IgD-negative memory B cell (primary cell): ENCODE measurements around the gene L2HGDH. TPM values are rescaled to one million over a fixed set of nuclear protein-coding genes. Genes with fewer than 3 reads are reported as not detected.
A peak's percentile ranks its signal among the peaks of the same experiment; 100 is the strongest.

Source experiments
- H3K27ac Mint-ChIP-seq, 3 donors: one replicate each; pipeline ENCODE4 v1.8.0; 2020 to 2022; ENCODE audit warnings: mild to moderate bottlenecking in 3 of 3, mixed read lengths in 3 of 3, moderate library complexity in 1 of 3
- H3K27me3 Mint-ChIP-seq: one replicate; pipeline ENCODE4 v1.8.0; 2021; ENCODE audit warnings: mixed read lengths
- H3K36me3 Mint-ChIP-seq: one replicate; pipeline ENCODE4 v1.8.0; 2020; ENCODE audit warnings: mild to moderate bottlenecking, mixed read lengths
- H3K4me1 Mint-ChIP-seq, 3 donors: one replicate each; pipeline ENCODE4 v1.8.0; 2020 to 2022; ENCODE audit warnings: mixed read lengths in 3 of 3, mild to moderate bottlenecking in 1 of 3
- H3K4me3 Mint-ChIP-seq, 4 donors: one replicate each; pipeline ENCODE4 v1.8.0; 2020 to 2022; ENCODE audit warnings: mild to moderate bottlenecking in 4 of 4, mixed read lengths in 4 of 4, moderate library complexity in 3 of 4
- H3K9me3 Mint-ChIP-seq, 3 donors: one replicate each; pipeline ENCODE4 v1.8.0; 2020 to 2021; ENCODE audit warnings: mixed read lengths in 3 of 3, mild to moderate bottlenecking in 1 of 3
- polyA plus RNA-seq: library from polyadenylated mRNA; unstranded; fragments of 300-500 nt; fragmentation: Illumina TruSeq; gene quantifications from one replicate; pipeline ENCODE4 v1.2.3, GENCODE V29; 2021

Gene L2HGDH
- polyA plus RNA-seq, 1 donor from 2014 or later: 2.0 TPM

GRCh38 chr14:50233166-50233950 is 78.7 kb downstream of the L2HGDH start:
- Mint-ChIP-seq H3K36me3 (peaks cover 3% of the 10 kb centered on the region), H3K27ac (peak overlapping the region in 1 of 3 donors; percentile 72), H3K27me3 (no peaks in the 10 kb centered on the region), H3K4me3 (peak overlapping the region in 3 of 4 donors; percentile 18 to 92 (median 54)), H3K9me3 (peaks cover 0 to 2% (median 0%) of the 10 kb centered on the region in 3 donors), H3K4me1 (peaks cover 14 to 35% (median 26%) of the 10 kb centered on the region in 3 donors)

- no peaks in the 10 kb centered on the region for H3K27me3 Mint-ChIP-seq
These were observed 79.8 kb downstream of the L2HGDH start for GRCh38 chr14:50232276-50232642.

GRCh38 chr14:50231475-50232275 is 80.4 kb downstream of the L2HGDH start, which contains the start of gene SOS2:
SOS2 (minus strand) TSS chr14:50231578; CDS start chr14:50231283, 295 bp downstream.
- Mint-ChIP-seq H3K36me3 (no peaks in the 10 kb centered on the region), H3K27ac (peak within 1 kb of the TSS; percentile 92 to 97 (median 96)), H3K27me3 (no peaks in the 10 kb centered on the region), H3K4me3 (peak within 1 kb of the TSS; percentile 93 to 96 (median 95)), H3K9me3 (peaks cover 0 to 2% (median 0%) of the 10 kb centered on the region in 3 donors), H3K4me1 (peaks cover 12 to 32% (median 22%) of the 10 kb centered on the region in 3 donors)

More at GRCh38 chr14:50232276-50232642, 79.8 kb downstream of the L2HGDH start:
- Mint-ChIP-seq H3K9me3 (peaks cover 0 to 2% (median 0%) of the 10 kb centered on the region in 3 donors), H3K27ac (peak overlapping the region in 2 of 3 donors; percentile 46 to 72), H3K4me3 (peak overlapping the region; percentile 81 to 94 (median 93)), H3K36me3 (no peaks in the 10 kb centered on the region), H3K4me1 (peaks cover 10 to 31% (median 20%) of the 10 kb centered on the region in 3 donors)

GRCh38 chr14:50230701-50231474 is 81.1 kb downstream of the L2HGDH start:
- Mint-ChIP-seq H3K4me3 (peak overlapping the region; percentile 93 to 96 (median 95)), H3K27ac (peak overlapping the region; percentile 92 to 97 (median 96)), H3K9me3 (peaks cover 0 to 2% (median 0%) of the 10 kb centered on the region in 3 donors), H3K4me1 (peaks cover 18 to 39% (median 29%) of the 10 kb centered on the region in 3 donors), H3K36me3 (no peaks in the 10 kb centered on the region), H3K27me3 (no peaks in the 10 kb centered on the region)

GRCh38 chr14:50230401-50230700 is 81.7 kb downstream of the L2HGDH start:
- H3K4me1 Mint-ChIP-seq: peaks cover 20 to 44% (median 33%) of the 10 kb centered on the region in 3 donors
- peaks cover 0 to 2% (median 0%) of the 10 kb centered on the region in 3 donors for H3K9me3 Mint-ChIP-seq
- no peaks in the 10 kb centered on the region for H3K36me3 Mint-ChIP-seq
- H3K27ac Mint-ChIP-seq: peak overlapping the region; percentile 92 to 97 (median 96)
- peak overlapping the region; percentile 93 to 96 (median 95) for H3K4me3 Mint-ChIP-seq
- H3K27me3 Mint-ChIP-seq: no peaks in the 10 kb centered on the region

- Mint-ChIP-seq H3K4me1 (peaks cover 23 to 47% (median 33%) of the 10 kb centered on the region in 3 donors), H3K27me3 (no peaks in the 10 kb centered on the region), H3K36me3 (no peaks in the 10 kb centered on the region), H3K27ac (peak overlapping the region in 2 of 3 donors; percentile 13 to 19), H3K9me3 (no peaks in the 10 kb centered on the region), H3K4me3 (peak overlapping the region in 3 of 4 donors; percentile 69 to 96 (median 94))
These were observed 82.3 kb downstream of the L2HGDH start for GRCh38 chr14:50229681-50230080.

GRCh38 chr14:50228313-50228712 is 83.7 kb downstream of the L2HGDH start:
- Mint-ChIP-seq H3K9me3 (no peaks in the 10 kb centered on the region), H3K27me3 (no peaks in the 10 kb centered on the region), H3K27ac (peak overlapping the region in 1 of 3 donors; percentile 16), H3K4me3 (peak overlapping the region in 2 of 4 donors; percentile 43 to 53), H3K4me1 (peaks cover 23 to 47% (median 34%) of the 10 kb centered on the region in 3 donors), H3K36me3 (no peaks in the 10 kb centered on the region)

GRCh38 chr14:50225974-50226297 is 86.1 kb downstream of the L2HGDH start:
- Mint-ChIP-seq H3K27me3 (no peaks in the 10 kb centered on the region), H3K9me3 (no peaks in the 10 kb centered on the region), H3K27ac (peak overlapping the region in 1 of 3 donors; percentile 21), H3K4me1 (peaks cover 17 to 52% (median 44%) of the 10 kb centered on the region in 3 donors), H3K36me3 (no peaks in the 10 kb centered on the region), H3K4me3 (peak overlapping the region in 1 of 4 donors; percentile 46)

- no peaks in the 10 kb centered on the region for H3K36me3 Mint-ChIP-seq
- no peaks in the 10 kb centered on the region for H3K27me3 Mint-ChIP-seq
- peak overlapping the region in 1 of 4 donors; percentile 9 for H3K4me3 Mint-ChIP-seq
- H3K9me3 Mint-ChIP-seq: no peaks in the 10 kb centered on the region
- peaks cover 23 to 52% (median 41%) of the 10 kb centered on the region in 3 donors for H3K4me1 Mint-ChIP-seq
- H3K27ac Mint-ChIP-seq: peak overlapping the region in 1 of 3 donors; percentile 21
These were observed 86.7 kb downstream of the L2HGDH start for GRCh38 chr14:50225067-50225973.

- Mint-ChIP-seq H3K27me3 (no peaks in the 10 kb centered on the region), H3K4me1 (peaks cover 31 to 49% (median 38%) of the 10 kb centered on the region in 3 donors), H3K27ac (peak overlapping the region in 1 of 3 donors; percentile 68), H3K4me3 (no peak overlapping the region), H3K36me3 (peaks cover 2% of the 10 kb centered on the region), H3K9me3 (no peaks in the 10 kb centered on the region)
These were observed 89.9 kb downstream of the L2HGDH start for GRCh38 chr14:50222055-50222613.

GRCh38 chr14:50218501-50218900 is 93.5 kb downstream of the L2HGDH start:
- Mint-ChIP-seq H3K27ac (peak overlapping the region in 1 of 3 donors; percentile 71), H3K9me3 (no peaks in the 10 kb centered on the region), H3K4me1 (peaks cover 25 to 40% (median 29%) of the 10 kb centered on the region in 3 donors), H3K27me3 (no peaks in the 10 kb centered on the region), H3K36me3 (peaks cover 6% of the 10 kb centered on the region), H3K4me3 (no peak overlapping the region)

- H3K36me3 Mint-ChIP-seq: peaks cover 6% of the 10 kb centered on the region
- H3K27ac Mint-ChIP-seq: no peak overlapping the region
- H3K4me1 Mint-ChIP-seq: peaks cover 22 to 34% (median 23%) of the 10 kb centered on the region in 3 donors
- H3K9me3 Mint-ChIP-seq: no peaks in the 10 kb centered on the region
- H3K27me3 Mint-ChIP-seq: no peaks in the 10 kb centered on the region
- no peak overlapping the region for H3K4me3 Mint-ChIP-seq
These were observed 96.6 kb downstream of the L2HGDH start for GRCh38 chr14:50215416-50215815.

GRCh38 chr14:50213795-50214194 is 98.2 kb downstream of the L2HGDH start:
- H3K36me3 Mint-ChIP-seq: peaks cover 6% of the 10 kb centered on the region
- no peak overlapping the region for H3K27ac Mint-ChIP-seq
- H3K27me3 Mint-ChIP-seq: no peaks in the 10 kb centered on the region
- H3K9me3 Mint-ChIP-seq: no peaks in the 10 kb centered on the region
- H3K4me3 Mint-ChIP-seq: no peak overlapping the region
- H3K4me1 Mint-ChIP-seq: peaks cover 14 to 25% (median 20%) of the 10 kb centered on the region in 3 donors
